ENCODE data around the gene DAGLA.

GRCh38 chr11:61775606-61776554 is 95.7 kb downstream of the DAGLA start:
- TF ChIP-seq CTCF (IDR thresholded peaks at IDR 0.05 in 8 of 11, conservative IDR thresholded peaks at IDR 0.05 in 3 of 11) = no peak
- no peak for TF ChIP-seq POLR2A (IDR thresholded peaks at IDR 0.05)
